Measurements from ENCODE around the gene SENP1. TPM values are rescaled to one million over a fixed set of nuclear protein-coding genes. Genes with fewer than 3 reads are reported as not detected.

The SENP1 gene
- total RNA-seq, 1 experiment from 2014 or later = 41.6 TPM

DNA sequence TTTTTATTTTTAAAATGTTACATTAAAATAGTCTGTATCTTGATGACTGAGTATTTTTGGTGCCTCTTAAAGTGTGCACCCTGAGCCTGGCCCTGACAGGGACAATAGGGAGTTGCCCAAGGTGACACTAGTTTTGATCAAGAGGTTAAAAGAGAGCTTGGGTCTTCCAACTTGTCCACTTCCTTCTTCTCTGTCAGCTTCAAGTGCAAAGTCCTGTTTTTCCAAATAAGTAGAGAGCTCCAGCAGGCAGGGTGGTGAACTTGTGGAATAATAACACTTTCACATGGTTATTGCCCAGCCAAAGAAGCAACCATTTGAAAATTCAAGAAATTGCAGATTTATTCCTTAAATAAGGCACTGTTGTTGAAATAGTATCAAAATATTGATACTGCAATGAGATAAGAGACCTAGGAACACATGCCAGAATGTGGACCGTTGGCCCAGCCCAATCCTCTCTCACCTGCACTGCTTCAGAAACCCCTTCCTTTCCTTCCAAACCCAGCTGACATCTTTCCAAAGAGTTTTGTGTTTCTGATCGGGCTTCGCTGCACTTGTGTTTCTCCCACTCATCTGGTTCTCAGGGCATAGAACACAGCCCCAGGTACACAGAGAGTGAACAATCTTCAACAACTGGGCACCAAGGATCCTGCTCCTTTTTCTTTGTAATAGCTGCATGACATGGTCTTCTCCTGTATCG lies 87.8 kb downstream of the SENP1 start:
- no peaks in the 10 kb centered on the region for H3K4me1 ChIP-seq (ENCODE audit: insufficient read depth, low read length, poor library complexity, severe bottlenecking)
- no peak for TF ChIP-seq EZH2 (IDR thresholded peaks at IDR 0.05; ENCODE audit: borderline replicate concordance, low read depth, low read length, poor library complexity, severe bottlenecking)
- TF ChIP-seq, protein P1, sequence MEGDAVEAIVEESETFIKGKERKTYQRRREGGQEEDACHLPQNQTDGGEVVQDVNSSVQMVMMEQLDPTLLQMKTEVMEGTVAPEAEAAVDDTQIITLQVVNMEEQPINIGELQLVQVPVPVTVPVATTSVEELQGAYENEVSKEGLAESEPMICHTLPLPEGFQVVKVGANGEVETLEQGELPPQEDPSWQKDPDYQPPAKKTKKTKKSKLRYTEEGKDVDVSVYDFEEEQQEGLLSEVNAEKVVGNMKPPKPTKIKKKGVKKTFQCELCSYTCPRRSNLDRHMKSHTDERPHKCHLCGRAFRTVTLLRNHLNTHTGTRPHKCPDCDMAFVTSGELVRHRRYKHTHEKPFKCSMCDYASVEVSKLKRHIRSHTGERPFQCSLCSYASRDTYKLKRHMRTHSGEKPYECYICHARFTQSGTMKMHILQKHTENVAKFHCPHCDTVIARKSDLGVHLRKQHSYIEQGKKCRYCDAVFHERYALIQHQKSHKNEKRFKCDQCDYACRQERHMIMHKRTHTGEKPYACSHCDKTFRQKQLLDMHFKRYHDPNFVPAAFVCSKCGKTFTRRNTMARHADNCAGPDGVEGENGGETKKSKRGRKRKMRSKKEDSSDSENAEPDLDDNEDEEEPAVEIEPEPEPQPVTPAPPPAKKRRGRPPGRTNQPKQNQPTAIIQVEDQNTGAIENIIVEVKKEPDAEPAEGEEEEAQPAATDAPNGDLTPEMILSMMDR (conservative IDR thresholded peaks at IDR 0.05; ENCODE audit: low read depth, low read length) = no peak
- DNase-seq (ENCODE audit: low spot score) = no peak
- CTCF ChIA-PET = no interaction called here
- H3K9me3 ChIP-seq (ENCODE audit: low read depth, low read length, poor library complexity, severe bottlenecking) = no peaks in the 10 kb centered on the region
- intact Hi-C loops (cut with micrococcal nuclease; ENCODE audit: unreplicated experiment) = no loop called here
- peaks cover 29% of the 10 kb centered on the region for H3K27me3 ChIP-seq (replicated peaks; ENCODE audit: insufficient read depth, low read depth, low read length, poor library complexity)
- H3K27ac ChIP-seq (ENCODE audit: low read depth, low read length, poor library complexity, severe bottlenecking) = no peak overlapping the region
- BruUV-seq (replicated peaks) = no TSS peak
- no peaks in the 10 kb centered on the region for H3K36me3 ChIP-seq (ENCODE audit: insufficient read depth, low read length, poor library complexity, severe bottlenecking)
- H3K4me3 ChIP-seq (ENCODE audit: low read depth, low read length, poor library complexity, severe bottlenecking) = no peak overlapping the region
- POLR2A ChIA-PET (ENCODE audit: low non-redundant PET) = no interaction called here

DNA sequence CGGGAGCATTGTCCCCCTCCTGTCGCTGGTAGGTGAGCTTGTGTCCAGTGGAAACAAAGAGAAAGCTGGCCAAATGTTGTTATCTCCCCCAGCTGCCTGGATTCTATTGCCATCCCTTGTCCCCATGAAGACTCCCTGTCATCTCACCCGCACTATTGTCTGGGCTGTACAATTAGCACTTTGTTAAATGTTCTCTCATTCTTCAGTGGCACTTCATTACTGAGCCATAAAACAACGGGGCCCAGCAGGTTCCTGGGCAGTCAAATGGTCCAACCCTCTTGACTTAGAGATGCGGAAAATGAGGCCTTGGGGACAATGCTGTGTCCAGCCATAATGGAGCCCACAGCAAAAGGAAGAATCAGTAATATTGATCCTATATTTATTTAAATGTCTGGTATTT lies 88.4 kb downstream of the SENP1 start:
- ChIA-PET POLR2A (ENCODE audit: low non-redundant PET) (no interaction called here), CTCF (no interaction called here)
- no peaks in the 10 kb centered on the region for H3K9me3 ChIP-seq (ENCODE audit: low read depth, low read length, poor library complexity, severe bottlenecking)
- H3K27me3 ChIP-seq (replicated peaks; ENCODE audit: insufficient read depth, low read depth, low read length, poor library complexity) = peaks cover 35% of the 10 kb centered on the region
- TF ChIP-seq, protein P1 (conservative IDR thresholded peaks at IDR 0.05; ENCODE audit: low read depth, low read length) = no peak
- TF ChIP-seq EZH2 (IDR thresholded peaks at IDR 0.05; ENCODE audit: borderline replicate concordance, low read depth, low read length, poor library complexity, severe bottlenecking) = no peak
- H3K4me1 ChIP-seq (ENCODE audit: insufficient read depth, low read length, poor library complexity, severe bottlenecking) = no peaks in the 10 kb centered on the region
- H3K36me3 ChIP-seq (ENCODE audit: insufficient read depth, low read length, poor library complexity, severe bottlenecking) = no peaks in the 10 kb centered on the region
- no peak overlapping the region for H3K4me3 ChIP-seq (ENCODE audit: low read depth, low read length, poor library complexity, severe bottlenecking)
- no peak for DNase-seq (ENCODE audit: low spot score)
- intact Hi-C loops (cut with micrococcal nuclease; ENCODE audit: unreplicated experiment) = no loop called here
- BruUV-seq (replicated peaks) = no TSS peak
- no peak overlapping the region for H3K27ac ChIP-seq (ENCODE audit: low read depth, low read length, poor library complexity, severe bottlenecking)

DNA sequence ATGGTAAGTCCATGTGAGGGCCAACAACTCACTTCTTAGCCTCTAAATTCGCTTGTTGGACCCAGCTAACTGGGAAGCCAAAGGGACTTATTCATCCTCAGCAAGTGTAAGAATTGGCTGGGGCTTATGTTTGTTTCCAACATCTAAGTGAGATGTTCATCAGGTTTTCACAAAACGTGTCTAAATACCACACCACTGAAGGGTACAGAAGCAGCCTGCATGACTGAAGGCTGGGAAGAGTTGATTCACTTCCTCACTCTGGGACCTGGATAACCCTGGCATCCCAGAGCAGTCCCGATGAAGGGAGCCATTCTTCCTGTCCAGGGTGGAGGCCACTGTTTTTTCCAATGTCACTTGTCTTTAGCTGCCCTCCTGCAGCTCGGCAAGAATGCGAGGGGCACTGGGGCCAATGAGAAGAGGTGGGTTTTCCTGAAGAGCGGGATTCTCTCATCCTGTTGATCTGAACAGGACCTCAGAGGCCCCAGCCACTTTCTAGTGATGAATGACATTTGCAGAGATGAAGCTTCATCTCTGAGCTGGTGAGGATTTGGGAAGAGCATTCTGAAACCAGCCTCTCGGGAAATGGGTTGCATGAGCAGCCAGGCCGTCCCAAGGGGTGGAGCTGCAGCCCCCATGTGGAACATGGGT lies 89.4 kb downstream of the SENP1 start:
- intact Hi-C loops (cut with micrococcal nuclease; ENCODE audit: unreplicated experiment) = no loop called here
- H3K27ac ChIP-seq (ENCODE audit: low read depth, low read length, poor library complexity, severe bottlenecking) = no peak overlapping the region
- no peaks in the 10 kb centered on the region for H3K9me3 ChIP-seq (ENCODE audit: low read depth, low read length, poor library complexity, severe bottlenecking)
- ChIA-PET POLR2A (ENCODE audit: low non-redundant PET) (no interaction called here), CTCF (no interaction called here)
- no peak for DNase-seq (ENCODE audit: low spot score)
- TF ChIP-seq, protein P1 (conservative IDR thresholded peaks at IDR 0.05; ENCODE audit: low read depth, low read length) = no peak
- H3K36me3 ChIP-seq (ENCODE audit: insufficient read depth, low read length, poor library complexity, severe bottlenecking) = no peaks in the 10 kb centered on the region
- peaks cover 40% of the 10 kb centered on the region for H3K27me3 ChIP-seq (replicated peaks; ENCODE audit: insufficient read depth, low read depth, low read length, poor library complexity)
- no peaks in the 10 kb centered on the region for H3K4me1 ChIP-seq (ENCODE audit: insufficient read depth, low read length, poor library complexity, severe bottlenecking)
- no peak overlapping the region for H3K4me3 ChIP-seq (ENCODE audit: low read depth, low read length, poor library complexity, severe bottlenecking)
- no TSS peak for BruUV-seq (replicated peaks)
